Sigmoid colon (tissue), 4 donors: Measurements from ENCODE around the gene CAPN13.

ENCODE experiments used
- CTCF ChIP-seq, 4 experiments: fragments of 450-650 bp in 3 of 4; fragments of 200-600 bp in 1 of 4; IDR thresholded peaks; one replicate each; pipeline ENCODE4 v1.5.1; 2016 to 2019; ENCODE audit warnings: antibody characterized with exemption in 4 of 4, mild to moderate bottlenecking in 3 of 4, moderate library complexity in 2 of 4
- EP300 ChIP-seq, 4 donors: sonication (generic); formaldehyde crosslinking; IDR thresholded peaks; one replicate each; pipeline ENCODE4 v1.6.1; 2017; ENCODE audit warnings: antibody characterized with exemption in 4 of 4
- POLR2A ChIP-seq, 2 donors: fragments of 450-650 bp; IDR thresholded peaks; one replicate each; pipeline ENCODE4 v1.6.1; 2016; ENCODE audit warnings: antibody characterized with exemption in 2 of 2, mild to moderate bottlenecking in 2 of 2, moderate library complexity in 2 of 2
- POLR2AphosphoS5 ChIP-seq, 4 donors: sonication (generic); formaldehyde crosslinking; IDR thresholded peaks; one replicate each; pipeline ENCODE4 v1.6.1; 2017; ENCODE audit warnings: antibody characterized with exemption in 4 of 4

DNA sequence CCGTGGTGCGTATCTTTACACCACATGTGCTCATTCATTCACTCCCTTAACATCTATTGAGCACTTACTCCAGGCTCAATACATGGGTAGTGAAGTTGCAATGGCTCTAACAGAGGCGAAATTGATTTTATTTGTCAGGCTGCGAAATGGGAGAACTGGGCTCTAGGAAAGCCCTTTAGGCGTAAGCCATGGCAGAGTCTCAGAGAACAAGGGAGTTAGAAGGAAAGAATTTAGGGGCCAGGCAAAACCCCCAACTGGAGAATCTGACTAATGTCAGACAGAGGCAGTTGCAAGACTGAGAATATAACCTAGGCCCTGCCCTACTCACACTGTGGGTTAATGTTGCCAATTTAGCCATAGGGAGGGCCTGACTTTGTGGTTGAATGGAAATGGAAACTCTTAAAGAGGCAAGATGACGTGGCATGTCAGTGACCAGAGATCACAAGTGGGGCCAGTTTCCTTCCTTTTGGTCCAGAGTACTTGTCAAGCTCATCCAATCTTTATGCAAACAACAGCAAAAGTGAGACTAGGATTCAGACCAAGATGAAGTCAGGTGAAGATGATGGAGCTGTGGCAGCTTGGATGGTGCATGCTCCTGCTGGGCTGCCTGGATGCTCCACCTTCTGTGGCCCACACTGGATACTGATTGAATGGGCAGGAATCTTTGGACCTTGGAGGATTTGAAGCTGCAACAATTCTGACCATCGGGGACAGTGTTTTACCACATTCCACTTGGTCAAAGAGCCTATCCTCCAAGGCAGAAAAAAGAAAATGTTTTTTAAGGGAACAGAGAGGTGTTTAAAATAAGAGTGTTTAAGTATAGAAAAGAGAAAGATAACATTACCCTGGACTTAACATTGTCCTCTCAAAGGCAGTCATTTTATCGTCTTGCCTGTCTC lies 92.2 kb downstream of the CAPN13 start:
- TF ChIP-seq CTCF (IDR thresholded peaks at IDR 0.05), result no peak
- no peak for TF ChIP-seq POLR2A (IDR thresholded peaks at IDR 0.05)
- no peak for TF ChIP-seq EP300 (IDR thresholded peaks at IDR 0.05)
- TF ChIP-seq POLR2AphosphoS5 (IDR thresholded peaks at IDR 0.05), result no peak
